Skin of body (tissue), 2 donors: Measurements from ENCODE around the gene MPP3. TPM values are rescaled to one million over a fixed set of nuclear protein-coding genes. Genes with fewer than 3 reads are reported as not detected.

Experiments
- DNase-seq: peaks from one replicate; lab custom pipeline; 2025; lab: John Stamatoyannopoulos, UW
- total RNA-seq: library from RNA; depleted of rRNA; stranded (reverse); fragments of >200 nt; gene quantifications from one replicate; pipeline ENCODE4 v1.2.3, GENCODE V29; 2014

Gene MPP3
- total RNA-seq, 1 donor from 2014 or later: 7.7 TPM

DNA sequence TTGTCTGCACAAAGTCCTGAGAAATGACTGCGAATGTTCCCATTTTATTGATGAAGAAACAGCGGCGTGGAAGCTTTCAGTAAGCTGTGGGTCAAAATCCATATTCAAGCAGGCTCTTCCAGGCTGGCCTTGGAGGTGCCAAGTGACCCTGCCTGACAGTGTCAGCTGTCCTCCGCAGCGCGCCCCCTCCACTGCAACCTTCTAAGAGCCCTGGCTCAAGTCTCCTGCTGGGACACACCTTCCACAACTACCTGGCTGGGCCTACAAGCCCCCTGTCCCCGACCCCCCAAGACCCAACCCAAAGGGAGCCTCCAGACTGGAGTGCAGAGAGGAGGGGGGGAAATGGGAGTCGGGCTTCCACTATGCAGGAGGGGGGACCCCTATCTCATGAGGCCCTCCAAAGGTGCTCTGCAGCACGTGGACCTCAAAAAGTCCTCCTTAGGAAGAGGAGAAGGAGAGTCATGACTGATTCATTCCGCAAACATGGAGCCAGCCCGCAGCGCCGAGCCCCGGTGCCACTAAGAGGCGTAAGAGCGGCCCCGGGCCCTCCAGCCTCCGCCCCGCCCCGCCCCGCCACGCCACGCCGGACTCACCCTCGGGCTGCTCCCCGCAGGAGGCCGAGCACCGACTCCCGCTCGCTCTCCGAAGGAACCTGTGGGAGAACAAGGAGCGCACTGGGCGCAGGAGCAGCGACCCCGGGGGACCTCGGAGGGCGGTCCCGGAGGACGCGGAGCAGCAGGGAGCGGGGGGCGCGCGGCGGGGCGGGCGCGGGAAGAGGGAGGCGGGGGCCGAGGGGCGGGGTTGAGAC, 574 bp downstream of the MPP3 start:
- no peak for DNase-seq

DNA sequence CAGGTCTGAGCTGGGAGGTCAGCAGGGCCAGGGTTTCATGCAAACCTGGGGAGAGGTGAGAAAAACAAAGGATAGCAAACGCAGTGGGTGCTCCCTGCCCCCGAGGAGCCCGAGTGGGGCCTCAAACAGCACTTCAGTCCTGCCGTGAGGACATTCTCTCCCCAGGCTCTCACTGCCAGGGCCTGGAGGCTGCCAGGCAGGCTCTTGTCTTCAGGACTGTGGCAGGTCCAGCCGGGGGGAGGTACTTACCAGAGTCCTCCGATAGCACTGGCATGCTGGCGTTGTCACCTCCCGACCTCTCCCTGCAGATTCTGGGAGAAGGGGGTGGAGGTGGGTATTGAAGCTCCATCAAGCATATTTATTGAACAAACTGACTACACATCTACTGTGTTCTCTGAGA, 1.3 kb downstream of the MPP3 start:
- no peak for DNase-seq

DNA sequence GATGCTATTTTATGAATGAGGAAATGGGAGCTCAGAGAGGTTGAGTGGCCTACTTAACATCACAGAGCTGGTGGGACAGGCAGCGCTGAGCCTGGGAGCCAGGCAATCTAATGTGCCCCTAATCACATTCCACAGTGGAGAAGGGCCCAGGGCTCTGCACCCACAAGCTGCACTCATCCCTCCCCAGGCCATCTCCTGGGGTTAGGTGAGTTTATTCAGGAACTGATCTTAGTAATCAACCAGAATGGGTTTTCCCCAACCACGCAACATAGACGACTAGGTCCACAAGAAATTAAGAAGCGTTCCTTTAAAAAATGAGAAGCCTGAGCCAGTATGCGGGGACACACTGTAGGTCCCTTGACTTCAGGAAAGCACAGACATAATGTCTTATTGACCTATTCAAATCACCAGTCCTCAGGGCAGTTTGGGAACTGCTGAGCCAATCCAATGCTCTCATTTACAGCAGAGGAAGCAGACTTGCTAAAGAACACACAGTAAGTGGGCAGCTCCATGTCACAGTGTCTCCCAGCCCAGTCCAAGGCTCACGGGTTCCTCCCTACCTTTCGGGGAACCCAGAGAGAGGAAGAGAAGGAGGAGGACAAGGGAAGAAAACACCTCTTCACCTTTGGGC, 2.3 kb downstream of the MPP3 start:
- no peak for DNase-seq

DNA sequence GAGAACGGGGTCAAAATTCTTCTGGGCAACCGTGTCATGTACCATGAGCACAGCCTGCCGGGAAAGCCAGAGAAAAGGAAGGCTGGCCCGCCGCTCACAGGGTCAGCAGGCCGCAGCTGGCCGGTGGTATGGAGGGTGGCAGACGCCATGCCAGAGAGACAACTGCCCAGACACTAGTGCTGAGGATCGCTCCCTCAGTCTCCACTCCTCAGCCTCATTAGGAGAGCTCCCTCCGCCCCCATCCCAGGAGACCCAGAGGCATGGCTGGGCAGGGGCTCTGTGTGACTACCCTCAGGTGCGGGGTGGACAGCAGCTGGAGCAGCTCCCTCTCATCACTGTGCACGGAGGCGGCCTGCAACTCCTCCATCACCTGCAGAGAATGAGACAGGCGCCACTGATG, 3.2 kb downstream of the MPP3 start:
- no peak for DNase-seq

DNA sequence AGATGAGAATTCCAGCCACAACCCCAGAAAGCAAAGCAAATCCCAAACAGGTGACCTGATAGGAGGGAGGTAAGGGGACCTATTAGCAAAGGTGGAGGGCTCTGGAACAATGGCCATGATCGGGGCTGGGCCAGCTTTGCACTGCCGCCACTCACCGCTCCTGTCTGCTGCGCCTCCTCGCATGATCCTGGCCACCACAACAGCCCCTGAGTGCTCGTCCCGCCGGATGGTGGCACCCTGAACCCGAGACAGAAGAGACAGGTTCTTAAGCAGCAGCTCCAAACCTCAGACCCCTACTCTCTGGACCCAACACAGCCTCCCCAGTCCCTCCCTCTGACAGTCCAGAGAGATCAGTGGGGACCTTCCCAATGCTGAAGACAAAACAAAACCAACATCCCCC, 5.3 kb downstream of the MPP3 start:
- DNase-seq: no peak

DNA sequence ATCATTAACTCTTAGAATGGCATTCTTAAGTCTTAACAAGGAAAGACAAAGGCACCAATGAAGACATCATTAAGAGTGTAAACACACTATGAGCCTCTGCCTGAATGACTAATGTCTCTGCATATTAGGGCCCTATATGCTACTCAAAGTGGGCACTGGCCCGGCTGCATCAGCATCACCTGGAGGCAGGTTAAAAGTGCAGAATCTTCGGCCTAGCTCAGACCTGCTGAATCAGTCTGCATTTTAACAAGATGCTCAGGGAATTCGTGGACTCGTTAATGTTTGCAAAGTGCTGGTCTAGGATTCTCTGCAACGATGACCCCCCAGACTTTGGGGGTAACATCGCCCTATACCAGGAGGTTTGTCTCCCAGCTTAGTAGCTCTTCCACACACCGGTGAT, 6.7 kb downstream of the MPP3 start:
- DNase-seq: no peak

DNA sequence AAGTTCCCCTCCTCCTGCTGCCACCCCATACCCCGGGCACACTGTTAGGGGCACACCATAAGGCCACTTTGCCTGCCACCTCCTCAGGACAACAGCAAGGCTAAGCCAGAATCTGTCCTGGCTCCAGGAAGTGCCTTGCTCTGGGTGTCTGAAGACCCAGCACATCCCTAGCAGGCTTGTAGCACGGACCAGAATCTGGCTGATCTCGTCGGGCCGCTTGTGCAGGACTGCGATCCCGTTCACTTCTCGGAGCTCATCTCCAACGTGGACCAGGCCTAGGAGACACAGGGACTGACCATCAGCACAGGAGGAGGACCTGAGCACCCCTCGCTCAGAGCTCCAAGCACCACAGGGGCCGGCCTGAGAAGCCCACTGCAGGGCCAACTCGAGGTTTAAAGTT, 7.4 kb downstream of the MPP3 start:
- no peak for DNase-seq

DNA sequence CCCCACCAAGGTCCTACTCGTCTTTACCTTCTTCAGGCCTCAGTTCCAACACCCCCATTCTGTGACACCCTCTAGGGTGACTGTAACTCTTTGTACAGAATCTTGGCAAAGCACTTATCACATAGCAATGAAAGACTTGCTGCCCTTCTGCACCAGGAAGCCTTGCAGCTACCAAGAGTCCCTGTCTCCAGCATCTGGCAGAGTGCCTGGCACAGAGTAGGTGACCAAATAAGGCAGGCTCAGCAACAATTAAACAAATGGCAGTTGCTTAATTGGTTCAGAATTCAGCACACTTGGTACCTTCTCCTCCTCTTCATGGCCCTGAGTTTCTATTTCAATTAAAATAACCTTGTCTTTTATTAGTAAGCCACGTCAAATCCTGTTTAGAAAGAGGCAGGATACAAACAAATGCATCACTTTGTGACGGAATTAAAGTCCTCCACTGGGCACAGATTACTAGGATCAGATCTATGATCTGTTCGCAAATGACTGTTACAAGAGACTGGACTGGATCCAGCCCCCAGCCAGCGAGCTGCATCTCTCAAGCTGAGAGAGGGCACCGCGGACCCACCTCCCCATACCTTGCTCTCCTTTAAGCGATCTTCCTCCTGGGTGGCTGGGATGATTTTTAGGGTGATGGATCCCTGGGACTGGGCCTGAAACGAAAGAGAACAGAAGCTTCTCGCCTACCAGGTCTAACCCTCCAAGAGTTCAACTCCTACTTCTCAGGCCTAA, 9.4 kb downstream of the MPP3 start:
- DNase-seq: no peak

DNA sequence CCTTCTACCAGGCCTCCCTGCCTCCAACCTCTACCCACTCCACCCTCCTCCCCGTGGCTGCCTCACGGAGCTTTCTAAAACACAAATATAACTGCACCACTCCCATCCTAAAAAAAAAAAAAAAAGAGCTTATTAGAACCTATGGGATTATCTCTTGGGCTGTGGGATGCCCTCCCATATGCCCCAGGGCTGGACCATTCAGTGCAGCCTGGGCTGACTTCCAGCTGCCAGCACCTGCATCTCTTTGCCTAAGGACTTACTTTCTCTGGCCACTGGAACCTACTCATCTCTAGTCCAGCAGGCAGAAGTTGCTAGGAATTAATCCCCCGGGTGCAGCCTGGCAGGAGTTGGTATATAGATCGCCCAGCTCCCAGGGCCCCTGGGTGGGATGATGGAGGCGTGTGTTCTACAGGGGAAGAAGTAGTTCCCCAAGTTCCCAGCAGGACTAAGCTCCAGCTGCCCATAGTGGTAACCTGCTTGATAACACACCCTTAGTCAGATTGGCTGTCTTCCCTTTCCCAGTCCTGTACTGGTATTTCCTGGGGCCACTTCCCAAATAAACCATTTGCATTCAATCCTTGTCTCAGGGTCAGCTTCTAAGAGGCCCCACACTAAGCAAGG, 10.3 kb downstream of the MPP3 start:
- no peak for DNase-seq

DNA sequence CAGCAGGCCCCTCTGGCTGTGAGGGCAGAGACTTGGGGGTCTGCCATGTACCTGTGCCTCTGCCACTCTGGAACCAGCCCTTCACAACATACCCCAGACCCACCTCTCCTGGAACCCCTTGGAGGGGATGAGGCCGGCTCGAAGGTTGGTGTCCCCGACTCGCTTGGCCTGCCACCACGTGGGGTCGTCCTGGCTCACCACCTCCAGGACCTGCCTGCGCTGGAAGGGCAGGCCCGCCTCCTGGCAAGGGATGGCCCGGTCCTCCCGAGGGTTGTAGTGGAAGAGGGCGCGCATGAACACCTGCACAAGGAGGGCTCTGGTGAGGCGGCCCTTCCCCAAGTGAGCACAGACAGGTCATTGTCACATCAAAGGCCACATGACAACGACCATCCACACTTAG, 12.2 kb downstream of the MPP3 start:
- DNase-seq: no peak

DNA sequence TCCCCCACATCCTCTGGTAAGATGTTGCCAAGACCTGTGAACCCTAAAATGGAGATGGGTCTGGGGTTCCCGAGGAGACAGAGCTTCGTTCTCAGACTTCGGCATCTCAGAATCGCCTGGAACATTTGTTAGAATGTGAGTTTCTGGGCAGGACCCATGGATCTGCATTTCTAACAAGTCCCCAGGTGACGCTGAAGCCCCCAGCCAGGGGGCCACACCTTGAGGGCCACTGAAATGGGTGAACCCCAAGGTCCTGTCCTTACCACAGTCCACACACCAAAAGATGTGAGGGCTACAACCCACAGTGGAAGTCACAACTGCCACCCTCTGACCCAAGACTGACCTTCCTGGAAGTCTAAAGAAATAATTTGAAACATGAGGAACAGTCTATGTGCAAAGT, 14.0 kb downstream of the MPP3 start:
- no peak for DNase-seq

DNA sequence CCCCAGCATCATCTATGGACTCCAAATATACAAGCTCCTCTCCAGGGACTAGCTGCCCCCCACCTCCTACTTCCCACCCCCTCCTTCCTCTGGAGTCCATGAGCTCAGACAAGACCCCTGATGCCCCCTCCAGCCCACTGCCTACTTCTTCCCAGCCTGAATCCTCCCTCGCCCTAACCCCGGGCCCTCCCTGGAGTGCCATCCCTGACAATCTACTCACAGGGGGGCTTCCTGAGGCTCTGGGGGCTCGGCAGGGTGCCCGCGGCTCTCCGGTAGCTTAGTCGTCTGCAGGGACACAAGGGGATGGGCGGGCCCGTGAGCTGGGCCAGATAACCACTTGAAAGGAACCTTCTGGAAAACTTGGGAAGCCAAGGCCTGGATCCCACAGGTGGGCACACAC, 15.1 kb downstream of the MPP3 start:
- DNase-seq: no peak

DNA sequence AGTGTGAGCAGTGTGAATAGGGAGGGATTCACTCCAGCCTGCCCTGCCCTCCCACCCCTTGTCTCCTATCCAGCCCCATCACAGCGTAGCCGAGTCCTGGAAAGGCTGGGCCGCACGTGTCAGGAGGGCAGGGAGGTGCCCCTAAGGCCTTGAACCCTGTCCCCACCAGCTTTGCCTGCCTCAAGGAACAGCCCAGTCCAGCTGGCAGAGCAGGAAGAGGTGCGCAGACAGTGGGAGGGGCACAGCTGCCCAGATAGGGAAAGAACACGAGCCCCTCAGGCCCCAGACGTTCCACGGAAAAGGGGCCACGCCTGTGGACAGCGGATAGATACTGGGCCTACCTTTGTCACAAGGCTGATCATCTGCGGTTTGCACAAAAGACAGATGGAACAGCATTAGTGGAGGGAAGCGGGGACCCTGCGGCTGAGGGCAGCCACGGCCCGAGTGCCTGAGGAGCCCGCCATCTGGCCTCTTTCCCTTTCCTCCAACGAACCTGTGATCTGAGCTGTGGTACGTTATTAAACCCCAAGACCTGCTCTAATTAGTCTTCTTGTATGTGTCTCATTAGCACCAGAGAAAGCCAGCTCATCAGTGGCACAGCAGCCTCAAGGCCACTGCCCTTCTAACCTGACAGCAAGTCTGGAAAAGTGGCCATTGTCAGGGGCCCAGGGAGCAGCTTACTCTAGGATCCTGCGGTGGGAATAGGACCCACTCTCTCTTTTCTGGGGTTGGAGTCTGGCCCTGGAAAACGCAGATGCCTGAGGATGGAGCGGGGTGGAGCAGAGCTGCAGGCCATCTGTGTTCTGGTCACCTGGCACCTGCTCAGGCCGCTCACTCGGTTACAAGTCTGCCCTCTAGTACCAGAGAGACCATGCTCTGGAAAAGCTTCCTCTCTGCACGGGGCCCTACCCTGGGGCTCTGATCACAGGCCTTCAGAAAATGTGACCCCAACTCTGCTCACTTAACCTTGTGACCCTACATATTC, 16.3 kb downstream of the MPP3 start:
- DNase-seq: no peak

DNA sequence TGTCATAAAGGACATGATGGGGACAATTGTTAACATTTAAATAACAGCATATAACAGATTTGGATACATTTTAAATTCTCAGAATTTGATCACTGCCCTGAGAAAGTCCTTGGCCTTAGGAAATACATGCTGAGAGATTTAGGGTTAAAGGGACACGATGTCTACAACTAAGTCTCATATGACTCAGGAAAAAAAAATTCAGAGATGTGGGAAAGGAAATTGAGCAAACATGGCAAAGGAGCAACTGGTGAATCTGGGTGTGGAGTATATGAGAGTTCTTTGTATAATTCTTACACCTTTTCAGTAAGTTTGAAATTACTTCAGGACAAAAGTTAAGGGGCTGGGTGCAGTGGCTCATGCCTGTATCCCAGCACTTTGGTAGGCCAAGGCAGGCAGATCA, 18.2 kb downstream of the MPP3 start:
- DNase-seq: no peak

DNA sequence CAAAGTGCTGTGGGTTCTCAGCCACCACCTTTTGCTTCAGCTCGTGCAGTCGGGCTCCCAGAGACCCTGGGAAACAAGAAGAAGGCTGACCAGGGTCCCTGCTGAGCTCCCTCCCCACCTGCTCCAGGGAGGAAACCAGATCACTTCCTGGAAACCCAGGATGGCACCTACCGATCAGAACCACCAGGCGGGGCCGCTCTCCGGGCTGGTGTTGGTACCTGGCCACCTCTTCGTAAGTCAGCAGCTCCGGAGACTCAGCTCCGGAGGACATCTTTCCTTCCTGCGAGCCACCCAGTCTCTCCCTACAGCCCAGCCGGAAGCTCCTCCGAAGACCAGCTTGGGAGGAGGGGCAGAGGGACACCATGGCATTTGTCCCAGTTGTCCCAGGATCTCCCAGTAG, 18.9 kb downstream of the MPP3 start:
- DNase-seq: no peak

DNA sequence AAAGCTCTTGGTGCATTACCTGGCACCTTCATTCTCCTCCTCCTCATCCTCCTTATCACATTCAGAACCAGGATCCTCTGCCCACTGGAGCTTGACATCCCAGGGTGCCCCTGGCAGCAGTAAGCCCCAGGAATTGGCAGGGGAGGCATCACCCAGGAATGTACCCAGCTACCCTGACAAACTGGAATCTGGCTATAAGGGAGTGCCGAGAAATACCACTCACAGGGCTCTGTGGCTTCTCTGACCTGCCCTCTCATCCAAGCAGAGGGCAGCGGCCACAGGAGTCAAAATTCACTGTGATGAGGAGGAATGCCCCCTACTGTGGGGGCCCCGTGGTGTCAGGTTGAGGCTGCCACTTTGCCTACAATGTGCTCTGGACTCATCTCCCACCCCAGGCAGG, 19.6 kb downstream of the MPP3 start:
- no peak for DNase-seq

DNA sequence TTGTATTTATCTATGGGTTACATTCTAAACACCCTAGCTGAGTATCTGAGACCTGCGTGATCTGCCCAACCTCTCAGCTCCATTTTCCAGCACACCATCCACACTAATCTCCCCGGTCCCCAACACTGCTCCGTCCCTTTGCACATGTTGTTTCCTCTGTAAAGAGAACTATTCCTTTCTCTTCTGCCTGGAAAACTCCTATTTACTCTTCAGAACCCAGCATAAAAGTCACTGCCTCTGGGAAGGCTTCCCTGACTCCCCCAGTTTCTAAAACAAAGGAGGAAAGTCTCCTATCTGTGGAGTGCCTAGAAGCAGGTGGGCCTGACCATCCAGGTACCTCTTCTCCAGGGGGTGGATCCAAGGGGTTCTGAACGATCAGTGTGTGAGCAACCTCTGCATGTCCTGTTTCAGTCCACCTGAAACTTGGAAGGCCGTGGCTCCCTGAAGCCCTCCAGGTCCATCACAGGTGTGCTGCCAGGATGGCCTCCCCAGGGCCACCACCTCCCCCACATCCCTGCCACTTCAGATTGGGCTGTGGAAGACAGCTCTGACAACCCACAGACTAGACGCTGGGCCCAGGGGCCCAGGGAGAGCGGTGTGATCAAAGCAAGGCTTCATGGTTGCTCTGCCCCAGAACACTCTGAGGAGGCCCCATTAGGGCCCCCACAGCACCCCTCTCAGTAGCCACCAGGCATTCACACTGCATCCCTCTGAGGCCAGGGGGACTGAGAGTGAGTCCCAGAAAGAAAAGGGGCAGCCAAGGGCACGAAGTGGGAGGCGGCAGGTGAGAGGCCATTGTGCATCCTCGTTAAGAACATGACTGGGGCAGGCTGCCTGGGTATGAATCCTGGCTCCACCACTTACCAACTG, 20.3 kb downstream of the MPP3 start:
- DNase-seq: no peak

DNA sequence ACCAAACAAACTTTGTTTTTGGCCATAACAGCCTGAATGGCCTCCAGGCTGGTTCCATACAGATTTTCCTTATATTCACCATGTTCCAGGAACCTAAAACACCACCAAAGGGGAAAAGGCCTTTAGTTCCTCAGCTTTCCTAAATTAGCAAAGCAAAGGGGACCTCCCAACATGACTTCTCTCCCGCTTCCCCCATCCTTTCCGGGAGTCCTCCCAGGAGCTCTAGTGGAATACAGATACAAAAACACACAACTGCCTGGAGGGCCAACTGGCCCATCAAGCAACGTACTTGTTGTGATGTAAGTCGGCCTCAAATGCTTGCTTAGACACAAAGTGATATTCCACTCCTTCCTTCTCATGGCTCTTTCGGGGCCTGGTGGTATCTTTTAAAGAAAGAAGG, 22.1 kb downstream of the MPP3 start:
- DNase-seq: no peak

DNA sequence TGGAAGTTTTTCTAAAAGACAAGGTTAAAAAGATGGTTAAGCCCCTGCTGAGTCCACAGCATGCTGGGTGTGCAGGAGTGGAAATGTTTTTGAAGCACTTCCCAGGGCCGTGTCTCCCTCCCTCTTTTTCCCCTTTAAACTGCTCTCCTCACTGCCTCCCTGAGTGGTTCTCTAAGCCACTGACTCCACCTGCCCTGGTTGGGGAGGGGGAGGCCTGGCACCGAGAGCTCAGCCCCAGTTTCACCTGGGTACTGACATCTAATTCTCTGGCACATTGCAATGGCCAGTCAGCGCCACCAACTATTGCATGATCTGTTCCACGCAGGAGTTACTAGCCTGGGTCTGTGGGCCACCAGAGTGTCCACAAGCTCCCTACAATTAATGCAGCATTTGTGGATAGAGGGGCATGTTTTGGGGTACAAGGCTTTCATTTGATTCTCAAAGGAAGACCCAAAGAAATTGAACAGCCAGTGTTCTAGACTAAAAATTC, 22.7 kb downstream of the MPP3 start:
- DNase-seq: no peak

DNA sequence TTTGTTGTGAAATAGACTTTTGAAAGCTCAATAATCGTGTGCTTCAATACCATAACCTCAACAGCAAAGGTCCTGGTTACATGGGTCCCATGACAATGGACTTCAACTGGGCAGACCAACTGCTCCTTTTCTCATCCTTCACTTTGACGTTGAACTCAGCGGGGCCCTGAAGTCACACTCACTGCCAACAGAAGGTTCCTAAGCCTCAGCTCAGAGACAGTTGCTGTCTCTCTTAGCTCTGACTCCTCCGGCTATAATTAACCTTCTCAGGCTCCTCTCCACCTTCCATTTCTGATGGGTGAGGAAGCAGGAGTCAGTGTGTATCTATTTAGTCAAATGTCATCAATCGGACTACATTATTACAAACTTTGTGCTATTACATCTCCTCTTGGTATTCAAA, 23.8 kb downstream of the MPP3 start:
- DNase-seq: no peak
